Prostate gland (tissue), 2 donors: ENCODE data around the gene STK4.

Experiments used
- POLR2A ChIP-seq: fragments of 450-650 bp; IDR thresholded peaks from one replicate; pipeline ENCODE4 v1.6.1; 2016; ENCODE audit warnings: antibody characterized with exemption, mild to moderate bottlenecking
- TF ChIP-seq, protein P1 (sequence below), 4 experiments: fragments of 200-600 bp in 2 of 4; fragments of 450-650 bp in 2 of 4; sonication (generic) in 2 of 4; IDR thresholded peaks; 1 replicate in 3 of 4; 2 replicates in 1 of 4; pipeline ENCODE4 v1.5.1; 2016 to 2019; ENCODE audit warnings: antibody characterized with exemption in 4 of 4, mild to moderate bottlenecking in 2 of 4, moderate library complexity in 2 of 4

- TF ChIP-seq, protein P1, sequence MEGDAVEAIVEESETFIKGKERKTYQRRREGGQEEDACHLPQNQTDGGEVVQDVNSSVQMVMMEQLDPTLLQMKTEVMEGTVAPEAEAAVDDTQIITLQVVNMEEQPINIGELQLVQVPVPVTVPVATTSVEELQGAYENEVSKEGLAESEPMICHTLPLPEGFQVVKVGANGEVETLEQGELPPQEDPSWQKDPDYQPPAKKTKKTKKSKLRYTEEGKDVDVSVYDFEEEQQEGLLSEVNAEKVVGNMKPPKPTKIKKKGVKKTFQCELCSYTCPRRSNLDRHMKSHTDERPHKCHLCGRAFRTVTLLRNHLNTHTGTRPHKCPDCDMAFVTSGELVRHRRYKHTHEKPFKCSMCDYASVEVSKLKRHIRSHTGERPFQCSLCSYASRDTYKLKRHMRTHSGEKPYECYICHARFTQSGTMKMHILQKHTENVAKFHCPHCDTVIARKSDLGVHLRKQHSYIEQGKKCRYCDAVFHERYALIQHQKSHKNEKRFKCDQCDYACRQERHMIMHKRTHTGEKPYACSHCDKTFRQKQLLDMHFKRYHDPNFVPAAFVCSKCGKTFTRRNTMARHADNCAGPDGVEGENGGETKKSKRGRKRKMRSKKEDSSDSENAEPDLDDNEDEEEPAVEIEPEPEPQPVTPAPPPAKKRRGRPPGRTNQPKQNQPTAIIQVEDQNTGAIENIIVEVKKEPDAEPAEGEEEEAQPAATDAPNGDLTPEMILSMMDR (IDR thresholded peaks at IDR 0.05), result no peak
- TF ChIP-seq POLR2A, result no peak
Measured at GRCh38 chr20:45111285-45111684, 145.0 kb downstream of the STK4 start.
